Measurements from ENCODE around the gene USP30. TPM values are rescaled to one million over a fixed set of nuclear protein-coding genes. Genes with fewer than 3 reads are reported as not detected.

Gene USP30
- total RNA-seq, 1 donor from 2014 or later, result 18.9 TPM

- H3K9me3 Mint-ChIP-seq, result peaks cover 4% of the 10 kb centered on the region
- no peak for TF ChIP-seq CTCF (conservative IDR thresholded peaks at IDR 0.05)
- H3K4me3 Mint-ChIP-seq, result no peak overlapping the region
- H3K4me1 Mint-ChIP-seq (ENCODE audit: unreplicated experiment), result no peaks in the 10 kb centered on the region
- no peak for DNase-seq (ENCODE audit: extremely low spot score, unreplicated experiment)
- no peak overlapping the region for H3K27ac Mint-ChIP-seq
- H3K27me3 Mint-ChIP-seq, result peaks cover 11% of the 10 kb centered on the region
- H3K36me3 Mint-ChIP-seq, result no peaks in the 10 kb centered on the region
These were observed 79.0 kb downstream of the USP30 start for GRCh38 chr12:109131154-109132050.

- Mint-ChIP-seq H3K27ac (no peak overlapping the region), H3K36me3 (no peaks in the 10 kb centered on the region), H3K9me3 (peaks cover 4% of the 10 kb centered on the region), H3K4me1 (ENCODE audit: unreplicated experiment) (no peaks in the 10 kb centered on the region), H3K27me3 (peaks cover 11% of the 10 kb centered on the region), H3K4me3 (no peak overlapping the region)
- peak; percentile 70 for TF ChIP-seq CTCF (conservative IDR thresholded peaks at IDR 0.05)
- no peak for DNase-seq (ENCODE audit: extremely low spot score, unreplicated experiment)
These were observed 82.0 kb downstream of the USP30 start for GRCh38 chr12:109134186-109134917.

- Mint-ChIP-seq H3K27ac (no peak overlapping the region), H3K9me3 (peaks cover 4% of the 10 kb centered on the region), H3K36me3 (no peaks in the 10 kb centered on the region), H3K4me3 (no peak overlapping the region), H3K27me3 (peaks cover 6% of the 10 kb centered on the region), H3K4me1 (ENCODE audit: unreplicated experiment) (no peaks in the 10 kb centered on the region)
- no peak for DNase-seq (ENCODE audit: extremely low spot score, unreplicated experiment)
- TF ChIP-seq CTCF (conservative IDR thresholded peaks at IDR 0.05), result no peak
These were observed 84.7 kb downstream of the USP30 start for GRCh38 chr12:109137055-109137454.

Other genes starting within 250 kb of the USP30 start
- gene SSH1, start 195.0 kb upstream of the USP30 start, total RNA-seq (ENCODE audit: low replicate concordance), result 32.2 and 33.7 TPM in 2 replicates
- gene DAO, start 172.5 kb upstream of the USP30 start, total RNA-seq (ENCODE audit: low replicate concordance), result not detected in 2 replicates
- 3.4 and 3.6 TPM in 2 replicates for gene SVOP, start 31.5 kb upstream of the USP30 start, total RNA-seq (ENCODE audit: low replicate concordance)
- 19.6 and 31.4 TPM in 2 replicates for gene ALKBH2, start 40.9 kb downstream of the USP30 start, total RNA-seq (ENCODE audit: low replicate concordance)
- gene UNG, start 45.0 kb downstream of the USP30 start, total RNA-seq (ENCODE audit: low replicate concordance), result 49.8 and 63.0 TPM in 2 replicates
- gene ACACB, start 64.0 kb downstream of the USP30 start, total RNA-seq (ENCODE audit: low replicate concordance), result 14.6 and 22.7 TPM in 2 replicates

All from type B pancreatic cell (in vitro differentiated cells).